HepG2 (cell line): ENCODE measurements around the gene TRPV4. TPM values are rescaled to one million over a fixed set of nuclear protein-coding genes. Genes with fewer than 3 reads are reported as not detected.

Source experiments
- ELF3 ChIP-seq: IDR thresholded peaks from 2 replicates; pipeline ENCODE4 v1.6.1; 2016; ENCODE audit warnings: missing genetic modification reagents, missing compliant biosample characterization
- EP300 ChIP-seq, 3 experiments: sonication (generic) in 1 of 3; formaldehyde crosslinking in 1 of 3; IDR thresholded peaks; 2 replicates each; pipeline versions ENCODE4 v1.5.1 to v1.6.1; 2011 to 2020; ENCODE audit warnings: low read depth in 2 of 3, low read length in 2 of 3, borderline replicate concordance in 1 of 3, improper control_type of control experiment in 1 of 3, mild to moderate bottlenecking in 1 of 3, missing genetic modification reagents in 1 of 3, moderate library complexity in 1 of 3
- FOXP1 ChIP-seq, 2 experiments: fragments of 450-650 bp in 1 of 2; IDR thresholded peaks; 2 replicates each; pipeline ENCODE4 v1.6.1; 2017 to 2018; ENCODE audit warnings: antibody characterized with exemption in 1 of 2
- HNRNPK ChIP-seq: fragments of 200-400 bp; formaldehyde crosslinking; IDR thresholded peaks from 2 replicates; pipeline ENCODE4 v1.6.1; 2018; ENCODE audit warnings: low read length, low read depth, moderate library complexity, mild to moderate bottlenecking; ENCODE audit not compliant: poor library complexity, severe bottlenecking
- JUND ChIP-seq: sonication (generic); formaldehyde crosslinking; IDR thresholded peaks from 2 replicates; pipeline ENCODE4 v1.8.0; 2022; ENCODE audit warnings: mild to moderate bottlenecking, missing genetic modification reagents
- MLLT10 ChIP-seq: sonication (generic); formaldehyde crosslinking; IDR thresholded peaks from 2 replicates; pipeline ENCODE4 v1.4.0; 2020; ENCODE audit warnings: missing genetic modification reagents
- TAF15 ChIP-seq: fragments of 200-400 bp; formaldehyde crosslinking; IDR thresholded peaks from one replicate; pipeline ENCODE4 v1.6.1; 2018; ENCODE audit warnings: mild to moderate bottlenecking, low read depth, low read length; ENCODE audit not compliant: poor library complexity, severe bottlenecking
- ZEB1 ChIP-seq: IDR thresholded peaks from 2 replicates; pipeline ENCODE4 v1.6.1; 2012; ENCODE audit warnings: mild to moderate bottlenecking, low read depth, inconsistent platforms; ENCODE audit not compliant: insufficient replicate concordance
- ZFAT ChIP-seq: sonication (generic); formaldehyde crosslinking; conservative IDR thresholded peaks from 2 replicates; pipeline ENCODE4 v1.8.1; 2023; ENCODE audit warnings: missing genetic modification reagents, inconsistent platforms
- ZKSCAN5 ChIP-seq: sonication (generic); formaldehyde crosslinking; IDR thresholded peaks from 2 replicates; pipeline ENCODE4 v1.5.1; 2020; ENCODE audit warnings: mild to moderate bottlenecking, missing genetic modification reagents
- ZNF136 ChIP-seq: sonication (generic); formaldehyde crosslinking; IDR thresholded peaks from 2 replicates; pipeline ENCODE4 v1.8.1; 2022; ENCODE audit warnings: low read depth, mild to moderate bottlenecking, moderate library complexity, missing genetic modification reagents
- ZNF260 ChIP-seq: sonication (generic); formaldehyde crosslinking; IDR thresholded peaks from 2 replicates; pipeline ENCODE4 v1.4.0; 2020; ENCODE audit warnings: missing genetic modification reagents, low read depth, mild to moderate bottlenecking, borderline replicate concordance
- ZNF333 ChIP-seq: sonication (generic); formaldehyde crosslinking; IDR thresholded peaks from 2 replicates; pipeline ENCODE4 v1.4.0; 2020; ENCODE audit warnings: mild to moderate bottlenecking, missing genetic modification reagents, borderline replicate concordance
- ZNF441 ChIP-seq: sonication (generic); formaldehyde crosslinking; IDR thresholded peaks from 2 replicates; pipeline ENCODE4 v1.7.0; 2021; ENCODE audit warnings: missing genetic modification reagents, borderline replicate concordance
- ZNF557 ChIP-seq: sonication (generic); formaldehyde crosslinking; IDR thresholded peaks from 2 replicates; pipeline ENCODE4 v1.4.0; 2020; ENCODE audit warnings: missing genetic modification reagents
- ZSCAN9 ChIP-seq: IDR thresholded peaks from 2 replicates; pipeline ENCODE4 v1.6.1; 2016; ENCODE audit warnings: borderline replicate concordance
- polyA plus RNA-seq, 8 experiments: library from polyadenylated mRNA; depleted of rRNA in 3 of 8; stranded (reverse) in 7 of 8; unstranded in 1 of 8; fragments of >200 nt; fragmentation: Illumina TruSeq in 4 of 8; extraction: Trizol in 4 of 8; gene quantifications; 2 replicates each; pipeline versions ENCODE4 v1.2.1 to v1.2.3, GENCODE V29; 2011 to 2016; ENCODE audit warnings: low read depth in 4 of 8, missing spikeins in 1 of 8, mixed read lengths in 1 of 8; ENCODE audit not compliant: insufficient read depth in 1 of 8
- total RNA-seq, 5 experiments: library from RNA; depleted of rRNA; stranded (reverse); fragments of >200 nt; fragmentation: Illumina TruSeq; extraction: Trizol; gene quantifications; 2 replicates each; pipeline ENCODE4 v1.2.3, GENCODE V29; 2016; ENCODE audit warnings: low read depth in 1 of 5
- TF ChIP-seq, protein P1 (sequence below): IDR thresholded peaks from 2 replicates; pipeline ENCODE4 v1.6.1; 2016
- TF ChIP-seq, protein P2 (sequence below): IDR thresholded peaks from 2 replicates; pipeline ENCODE4 v1.6.1; 2016; ENCODE audit warnings: mild to moderate bottlenecking, missing biosample characterization, missing genetic modification reagents
- TF ChIP-seq, protein P3 (sequence below): sonication (generic); formaldehyde crosslinking; IDR thresholded peaks from 2 replicates; pipeline ENCODE4 v1.4.0; 2020; ENCODE audit warnings: missing genetic modification reagents
- TF ChIP-seq, protein P4 (sequence below): sonication (generic); formaldehyde crosslinking; IDR thresholded peaks from 2 replicates; pipeline ENCODE4 v1.8.1; 2022; ENCODE audit warnings: mild to moderate bottlenecking, missing genetic modification reagents

TRPV4 gene
- total and polyA plus RNA-seq, 2 of the 13 experiments (the other 11 are each of a cell fraction or from before 2014, with no cell fraction given), result 0.66 to 4.7 TPM

DNA sequence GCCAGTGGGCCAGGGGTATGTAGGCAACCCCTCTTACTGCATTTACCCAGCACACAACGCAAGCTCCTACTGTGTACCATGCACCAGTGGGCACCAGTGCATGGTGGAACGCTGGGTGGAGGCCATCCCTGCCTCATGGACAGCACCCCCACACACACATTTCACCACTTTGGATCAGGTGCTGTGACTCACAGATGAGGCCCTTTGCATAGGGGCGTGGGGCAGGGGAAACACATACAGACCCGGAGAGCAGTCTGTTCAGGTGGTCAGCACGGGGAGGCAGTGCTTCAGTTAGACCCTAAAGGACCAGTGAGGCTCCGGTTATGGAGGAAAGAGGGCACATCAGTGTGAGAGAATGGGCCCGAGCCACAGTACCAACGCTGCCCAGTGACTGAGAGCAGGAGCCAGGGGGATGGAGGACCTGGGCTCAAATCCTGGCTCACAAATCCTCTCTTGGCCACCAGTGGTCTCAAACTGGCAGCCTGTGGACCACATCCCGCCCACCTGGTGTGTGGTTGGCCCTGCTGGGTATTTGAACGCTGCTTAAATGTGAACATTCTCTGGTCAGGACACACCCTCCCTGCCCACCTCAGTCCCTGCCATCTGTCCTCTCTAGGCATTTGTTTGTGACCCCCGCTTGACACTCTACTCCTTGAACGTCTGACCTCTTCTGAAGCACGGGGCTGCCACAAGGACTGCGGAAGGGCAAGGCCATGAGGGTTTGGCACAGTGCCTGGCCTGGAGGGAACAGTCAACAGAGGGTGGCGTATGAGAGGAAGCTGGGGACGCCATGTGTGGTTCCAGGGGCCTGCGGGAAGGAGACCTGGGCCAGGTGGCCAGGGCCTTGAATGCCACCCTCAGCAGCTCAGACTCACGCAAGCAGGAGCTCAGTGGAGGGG is 72.9 kb downstream of the TRPV4 start (continued):
- TF ChIP-seq ZSCAN9 (CRISPR knock-in tag) (peak; percentile 34; the same call in 1 of the 2 replicates), ELF3 (no peak), ZNF260 (CRISPR knock-in tag) (no peak), EP300 (IDR thresholded peaks at IDR 0.05; ENCODE audit: low read depth in 2 of 2, low read length in 2 of 2) (peak in 1 of 2 experiments; percentile 38; a peak in 2 of 4 replicates), EP300 (CRISPR knock-in tag; IDR thresholded peaks at IDR 0.05; ENCODE audit: borderline replicate concordance) (peak; percentile 14; the same call in 1 of the 2 replicates), JUND (CRISPR knock-in tag) (no peak), ZNF333 (CRISPR knock-in tag) (no peak), TAF15 (no peak), ZEB1 (no peak), ZFAT (CRISPR knock-in tag) (no peak), ZNF136 (CRISPR knock-in tag) (no peak), ZNF557 (CRISPR knock-in tag) (no peak), MLLT10 (CRISPR knock-in tag) (no peak), FOXP1 (IDR thresholded peaks at IDR 0.05) (no peak), FOXP1 (CRISPR knock-in tag; IDR thresholded peaks at IDR 0.05) (no peak), ZKSCAN5 (no peak), HNRNPK (no peak), ZNF441 (no peak)
- TF ChIP-seq, protein P1, sequence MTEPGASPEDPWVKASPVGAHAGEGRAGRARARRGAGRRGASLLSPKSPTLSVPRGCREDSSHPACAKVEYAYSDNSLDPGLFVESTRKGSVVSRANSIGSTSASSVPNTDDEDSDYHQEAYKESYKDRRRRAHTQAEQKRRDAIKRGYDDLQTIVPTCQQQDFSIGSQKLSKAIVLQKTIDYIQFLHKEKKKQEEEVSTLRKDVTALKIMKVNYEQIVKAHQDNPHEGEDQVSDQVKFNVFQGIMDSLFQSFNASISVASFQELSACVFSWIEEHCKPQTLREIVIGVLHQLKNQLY (CRISPR knock-in tag), result peak; percentile 48; the same call in 1 of the 2 replicates
- TF ChIP-seq, protein P2, sequence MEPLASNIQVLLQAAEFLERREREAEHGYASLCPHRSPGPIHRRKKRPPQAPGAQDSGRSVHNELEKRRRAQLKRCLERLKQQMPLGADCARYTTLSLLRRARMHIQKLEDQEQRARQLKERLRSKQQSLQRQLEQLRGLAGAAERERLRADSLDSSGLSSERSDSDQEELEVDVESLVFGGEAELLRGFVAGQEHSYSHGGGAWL (CRISPR knock-in tag), result no peak
- TF ChIP-seq, protein P3, sequence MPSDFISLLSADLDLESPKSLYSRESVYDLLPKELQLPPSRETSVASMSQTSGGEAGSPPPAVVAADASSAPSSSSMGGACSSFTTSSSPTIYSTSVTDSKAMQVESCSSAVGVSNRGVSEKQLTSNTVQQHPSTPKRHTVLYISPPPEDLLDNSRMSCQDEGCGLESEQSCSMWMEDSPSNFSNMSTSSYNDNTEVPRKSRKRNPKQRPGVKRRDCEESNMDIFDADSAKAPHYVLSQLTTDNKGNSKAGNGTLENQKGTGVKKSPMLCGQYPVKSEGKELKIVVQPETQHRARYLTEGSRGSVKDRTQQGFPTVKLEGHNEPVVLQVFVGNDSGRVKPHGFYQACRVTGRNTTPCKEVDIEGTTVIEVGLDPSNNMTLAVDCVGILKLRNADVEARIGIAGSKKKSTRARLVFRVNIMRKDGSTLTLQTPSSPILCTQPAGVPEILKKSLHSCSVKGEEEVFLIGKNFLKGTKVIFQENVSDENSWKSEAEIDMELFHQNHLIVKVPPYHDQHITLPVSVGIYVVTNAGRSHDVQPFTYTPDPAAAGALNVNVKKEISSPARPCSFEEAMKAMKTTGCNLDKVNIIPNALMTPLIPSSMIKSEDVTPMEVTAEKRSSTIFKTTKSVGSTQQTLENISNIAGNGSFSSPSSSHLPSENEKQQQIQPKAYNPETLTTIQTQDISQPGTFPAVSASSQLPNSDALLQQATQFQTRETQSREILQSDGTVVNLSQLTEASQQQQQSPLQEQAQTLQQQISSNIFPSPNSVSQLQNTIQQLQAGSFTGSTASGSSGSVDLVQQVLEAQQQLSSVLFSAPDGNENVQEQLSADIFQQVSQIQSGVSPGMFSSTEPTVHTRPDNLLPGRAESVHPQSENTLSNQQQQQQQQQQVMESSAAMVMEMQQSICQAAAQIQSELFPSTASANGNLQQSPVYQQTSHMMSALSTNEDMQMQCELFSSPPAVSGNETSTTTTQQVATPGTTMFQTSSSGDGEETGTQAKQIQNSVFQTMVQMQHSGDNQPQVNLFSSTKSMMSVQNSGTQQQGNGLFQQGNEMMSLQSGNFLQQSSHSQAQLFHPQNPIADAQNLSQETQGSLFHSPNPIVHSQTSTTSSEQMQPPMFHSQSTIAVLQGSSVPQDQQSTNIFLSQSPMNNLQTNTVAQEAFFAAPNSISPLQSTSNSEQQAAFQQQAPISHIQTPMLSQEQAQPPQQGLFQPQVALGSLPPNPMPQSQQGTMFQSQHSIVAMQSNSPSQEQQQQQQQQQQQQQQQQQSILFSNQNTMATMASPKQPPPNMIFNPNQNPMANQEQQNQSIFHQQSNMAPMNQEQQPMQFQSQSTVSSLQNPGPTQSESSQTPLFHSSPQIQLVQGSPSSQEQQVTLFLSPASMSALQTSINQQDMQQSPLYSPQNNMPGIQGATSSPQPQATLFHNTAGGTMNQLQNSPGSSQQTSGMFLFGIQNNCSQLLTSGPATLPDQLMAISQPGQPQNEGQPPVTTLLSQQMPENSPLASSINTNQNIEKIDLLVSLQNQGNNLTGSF (CRISPR knock-in tag), result no peak
- TF ChIP-seq, protein P4, sequence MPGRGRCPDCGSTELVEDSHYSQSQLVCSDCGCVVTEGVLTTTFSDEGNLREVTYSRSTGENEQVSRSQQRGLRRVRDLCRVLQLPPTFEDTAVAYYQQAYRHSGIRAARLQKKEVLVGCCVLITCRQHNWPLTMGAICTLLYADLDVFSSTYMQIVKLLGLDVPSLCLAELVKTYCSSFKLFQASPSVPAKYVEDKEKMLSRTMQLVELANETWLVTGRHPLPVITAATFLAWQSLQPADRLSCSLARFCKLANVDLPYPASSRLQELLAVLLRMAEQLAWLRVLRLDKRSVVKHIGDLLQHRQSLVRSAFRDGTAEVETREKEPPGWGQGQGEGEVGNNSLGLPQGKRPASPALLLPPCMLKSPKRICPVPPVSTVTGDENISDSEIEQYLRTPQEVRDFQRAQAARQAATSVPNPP (CRISPR knock-in tag), result no peak
